Neural cell (in vitro differentiated cells): Measurements from ENCODE around the gene TCEAL8. TPM values are rescaled to one million over a fixed set of nuclear protein-coding genes. Genes with fewer than 3 reads are reported as not detected.

ENCODE experiments used
- H2AFZ ChIP-seq: fragments of 200-600, 300-800 bp; sonication (generic), shearing (Covaris generic); 2 replicates; pipeline ENCODE4 v1.6.0; 2014; ENCODE audit warnings: low read depth, mild to moderate bottlenecking, antibody characterized with exemption, low read length, moderate library complexity
- H3F3A ChIP-seq: fragments of 200-600 bp; shearing (Covaris generic); 2 replicates; pipeline ENCODE4 v1.6.1; 2016; ENCODE audit warnings: mild to moderate bottlenecking, moderate library complexity, mixed read lengths, antibody characterized with exemption, low read length; ENCODE audit not compliant: insufficient read depth, poor library complexity, severe bottlenecking
- H3K27ac ChIP-seq: fragments of 200-600, 300-800 bp; sonication (generic), shearing (Covaris generic); 2 replicates; pipeline ENCODE4 v1.5.1; 2014; ENCODE audit warnings: mild to moderate bottlenecking, low read length, moderate library complexity
- H3K27me3 ChIP-seq: fragments of 300-800, 200-600 bp; sonication (generic), shearing (Covaris generic); 2 replicates; pipeline ENCODE4 v1.6.0; 2014; ENCODE audit warnings: mild to moderate bottlenecking, low read depth, low read length, moderate library complexity; ENCODE audit not compliant: insufficient read depth
- H3K36me3 ChIP-seq: fragments of 300-800, 200-600 bp; sonication (generic), shearing (Covaris generic); 2 replicates; pipeline ENCODE4 v1.5.1; 2014; ENCODE audit warnings: mild to moderate bottlenecking, antibody characterized with exemption, low read length, moderate library complexity; ENCODE audit not compliant: insufficient read depth
- H3K4me2 ChIP-seq: fragments of 300-800, 200-600 bp; sonication (generic), shearing (Covaris generic); 2 replicates; pipeline ENCODE4 v1.6.0; 2014; ENCODE audit warnings: mild to moderate bottlenecking, low read length
- H3K4me3 ChIP-seq: fragments of 300-800, 200-600 bp; sonication (generic), shearing (Covaris generic); 2 replicates; pipeline ENCODE4 v1.5.1; 2014; ENCODE audit warnings: mild to moderate bottlenecking, low read length, moderate library complexity
- H3K79me2 ChIP-seq: fragments of 200-600 bp; shearing (Covaris generic); replicated peaks from 2 replicates; pipeline ENCODE4 v1.6.0; 2014; ENCODE audit warnings: mild to moderate bottlenecking, low read length, moderate library complexity; ENCODE audit not compliant: insufficient read depth
- H3K9ac ChIP-seq: fragments of 300-800, 200-600 bp; sonication (generic), shearing (Covaris generic); 2 replicates; pipeline ENCODE4 v1.6.1; 2016; ENCODE audit warnings: mild to moderate bottlenecking, low read length, mixed read lengths
- H3K9me2 ChIP-seq: fragments of 200-600 bp; shearing (Covaris generic); 2 replicates; pipeline ENCODE4 v1.6.1; 2016; ENCODE audit warnings: mild to moderate bottlenecking, low read length, mixed read lengths; ENCODE audit not compliant: insufficient read depth
- H3K9me3 ChIP-seq: fragments of 200-600, 300-800 bp; sonication (generic), shearing (Covaris generic); 2 replicates; pipeline ENCODE4 v1.6.1; 2016; ENCODE audit warnings: mild to moderate bottlenecking, mixed run types, low read length, moderate library complexity, mixed read lengths
- H4K20me1 ChIP-seq: fragments of 200-600 bp; shearing (Covaris generic); 2 replicates; pipeline ENCODE4 v1.6.1; 2016; ENCODE audit warnings: mild to moderate bottlenecking, mixed run types; ENCODE audit not compliant: insufficient read depth
- CTCF ChIP-seq: fragments of 450-650 bp; IDR thresholded peaks from 2 replicates; pipeline ENCODE4 v1.5.1; 2014; ENCODE audit warnings: antibody characterized with exemption, mild to moderate bottlenecking, moderate library complexity; ENCODE audit not compliant: poor library complexity, severe bottlenecking
- EP300 ChIP-seq: fragments of 450-650 bp; conservative IDR thresholded peaks from 2 replicates; pipeline ENCODE4 v1.6.1; 2014; ENCODE audit warnings: antibody characterized with exemption, mild to moderate bottlenecking, moderate library complexity; ENCODE audit not compliant: poor library complexity, severe bottlenecking
- EZH2 ChIP-seq: fragments of 200-600, 300-800 bp; shearing (Covaris generic), sonication (generic); IDR thresholded peaks from 2 replicates; pipeline ENCODE4 v1.6.1; 2014; ENCODE audit warnings: antibody characterized with exemption, low read length, borderline replicate concordance, mild to moderate bottlenecking; ENCODE audit not compliant: insufficient read depth, poor library complexity, severe bottlenecking
- MXI1 ChIP-seq: fragments of 450-650 bp; conservative IDR thresholded peaks from 2 replicates; pipeline ENCODE4 v1.6.1; 2014; ENCODE audit warnings: antibody characterized with exemption, mild to moderate bottlenecking; ENCODE audit not compliant: poor library complexity, severe bottlenecking
- POLR2AphosphoS5 ChIP-seq: IDR thresholded peaks from 2 replicates; pipeline ENCODE4 v1.6.1; 2012
- RAD21 ChIP-seq: fragments of 450-650 bp; conservative IDR thresholded peaks from 2 replicates; pipeline ENCODE4 v1.6.1; 2014; ENCODE audit warnings: antibody characterized with exemption, mild to moderate bottlenecking, moderate library complexity
- REST ChIP-seq: IDR thresholded peaks from 2 replicates; pipeline ENCODE4 v1.6.1; 2012; ENCODE audit warnings: borderline replicate concordance
- SMC3 ChIP-seq: fragments of 450-650 bp; conservative IDR thresholded peaks from 2 replicates; pipeline ENCODE4 v1.6.1; 2014; ENCODE audit warnings: antibody characterized with exemption, mild to moderate bottlenecking, moderate library complexity; ENCODE audit not compliant: poor library complexity
- TAF1 ChIP-seq: IDR thresholded peaks from 2 replicates; pipeline ENCODE4 v1.6.1; 2012; ENCODE audit warnings: low read depth
- polyA plus RNA-seq: library from polyadenylated mRNA; depleted of rRNA; stranded (reverse); fragments of >200 nt; gene quantifications from 2 replicates; pipeline ENCODE4 v1.2.3, GENCODE V29; 2014

The TCEAL8 gene
- polyA plus RNA-seq, 1 donor from 2014 or later, result 167 TPM

- Histone ChIP-seq H3K79me2 (no peaks in the 10 kb centered on the region), H3K9me2 (no peaks in the 10 kb centered on the region), H3K36me3 (no peaks in the 10 kb centered on the region), H2AFZ (no peak overlapping the region), H3K27me3 (no peaks in the 10 kb centered on the region), H4K20me1 (no peaks in the 10 kb centered on the region), H3F3A (no peaks in the 10 kb centered on the region), H3K4me3 (no peak overlapping the region), H3K4me2 (no peak overlapping the region), H3K27ac (no peak overlapping the region), H3K9me3 (no peaks in the 10 kb centered on the region), H3K9ac (no peak overlapping the region)
- TF ChIP-seq EP300, result no peak
- TF ChIP-seq REST, result no peak
- no peak for TF ChIP-seq TAF1
- no peak for TF ChIP-seq CTCF
- no peak for TF ChIP-seq POLR2AphosphoS5
- no peak for TF ChIP-seq SMC3
- TF ChIP-seq RAD21, result no peak
- TF ChIP-seq EZH2, result no peak
- TF ChIP-seq MXI1, result no peak
Observed at GRCh38 chrX:103210056-103210455, 44.9 kb downstream of the TCEAL8 start.

Other genes with a start within 250 kb of the TCEAL8 start
- 1,035 and 1,048 TPM in 2 replicates for gene BEX1, start 191.0 kb downstream of the TCEAL8 start, polyA plus RNA-seq
- not detected in 2 replicates for gene NXF3, start 162.0 kb downstream of the TCEAL8 start, polyA plus RNA-seq
- gene BEX4, start 40.0 kb downstream of the TCEAL8 start, polyA plus RNA-seq, result 383 and 417 TPM in 2 replicates
- gene TCEAL5, start 21.6 kb upstream of the TCEAL8 start, polyA plus RNA-seq, result 2.2 and 2.4 TPM in 2 replicates
- 603 and 631 TPM in 2 replicates for gene BEX2, start 55.8 kb upstream of the TCEAL8 start, polyA plus RNA-seq
- 193 and 203 TPM in 2 replicates for gene TCEAL7, start 75.1 kb upstream of the TCEAL8 start, polyA plus RNA-seq
- gene TCEAL9, start 101.4 kb upstream of the TCEAL8 start, polyA plus RNA-seq, result 84.5 and 102 TPM in 2 replicates
- gene BEX3, start 121.4 kb upstream of the TCEAL8 start, polyA plus RNA-seq, result 989 and 991 TPM in 2 replicates